HepG2 (cell line): ENCODE data around the gene ZSWIM5. TPM values are rescaled to one million over a fixed set of nuclear protein-coding genes. Genes with fewer than 3 reads are reported as not detected.

Source experiments
- ATRX ChIP-seq: sonication (generic); formaldehyde crosslinking; IDR thresholded peaks from 2 replicates; pipeline ENCODE4 v1.4.0; 2020; ENCODE audit warnings: missing genetic modification reagents, borderline replicate concordance
- GABPA ChIP-seq, 2 experiments: IDR thresholded peaks; 2 replicates each; pipeline ENCODE4 v1.6.1; 2011 to 2016; ENCODE audit warnings: low read depth in 2 of 2, low read length in 1 of 2, missing biosample characterization in 1 of 2, missing genetic modification characterization in 1 of 2
- GATA4 ChIP-seq: sonication (generic); IDR thresholded peaks from 2 replicates; pipeline ENCODE4 v1.6.1; 2016; ENCODE audit warnings: antibody characterized with exemption, low read depth, borderline replicate concordance
- IRF2 ChIP-seq: IDR thresholded peaks from 2 replicates; pipeline ENCODE4 v1.6.1; 2018; ENCODE audit warnings: missing genetic modification reagents, missing compliant biosample characterization
- NR2F1 ChIP-seq, 2 experiments: fragments of 450-650 bp in 1 of 2; formaldehyde crosslinking in 1 of 2; IDR thresholded peaks; 2 replicates each; pipeline versions ENCODE4 v1.5.0 to v1.6.1; 2016 to 2020; ENCODE audit warnings: mild to moderate bottlenecking in 1 of 2, missing compliant biosample characterization in 1 of 2, missing genetic modification reagents in 1 of 2, moderate library complexity in 1 of 2
- POGZ ChIP-seq: sonication (generic); formaldehyde crosslinking; IDR thresholded peaks from 2 replicates; pipeline ENCODE4 v1.4.0; 2020; ENCODE audit warnings: mild to moderate bottlenecking, missing genetic modification reagents
- ZIK1 ChIP-seq: sonication (generic); formaldehyde crosslinking; IDR thresholded peaks from 2 replicates; pipeline ENCODE4 v1.5.0; 2020; ENCODE audit warnings: mild to moderate bottlenecking, low read depth, missing genetic modification reagents, borderline replicate concordance
- ZNF543 ChIP-seq: sonication (generic); formaldehyde crosslinking; IDR thresholded peaks from 2 replicates; pipeline ENCODE4 v1.4.0; 2020; ENCODE audit warnings: mild to moderate bottlenecking, missing genetic modification reagents
- ZNF746 ChIP-seq: sonication (generic); formaldehyde crosslinking; IDR thresholded peaks from 2 replicates; pipeline ENCODE4 v1.8.0; 2022; ENCODE audit warnings: mild to moderate bottlenecking, missing genetic modification reagents
- ZNF780A ChIP-seq: sonication (generic); formaldehyde crosslinking; IDR thresholded peaks from 2 replicates; pipeline ENCODE4 v1.8.0; 2022; ENCODE audit warnings: mild to moderate bottlenecking, missing genetic modification reagents, moderate library complexity
- ZNF878 ChIP-seq: sonication (generic); formaldehyde crosslinking; IDR thresholded peaks from 2 replicates; pipeline ENCODE4 v1.8.1; 2023; ENCODE audit warnings: mild to moderate bottlenecking, missing genetic modification reagents, moderate library complexity
- ZSCAN31 ChIP-seq: sonication (generic); formaldehyde crosslinking; IDR thresholded peaks from 2 replicates; pipeline ENCODE4 v1.5.0; 2020; ENCODE audit warnings: low read depth, mild to moderate bottlenecking, missing genetic modification reagents
- polyA plus RNA-seq, 8 experiments: library from polyadenylated mRNA; depleted of rRNA in 3 of 8; stranded (reverse) in 7 of 8; unstranded in 1 of 8; fragments of >200 nt; fragmentation: Illumina TruSeq in 4 of 8; extraction: Trizol in 4 of 8; gene quantifications; 2 replicates each; pipeline versions ENCODE4 v1.2.1 to v1.2.3, GENCODE V29; 2011 to 2016; ENCODE audit warnings: low read depth in 4 of 8, missing spikeins in 1 of 8, mixed read lengths in 1 of 8; ENCODE audit not compliant: insufficient read depth in 1 of 8
- total RNA-seq, 5 experiments: library from RNA; depleted of rRNA; stranded (reverse); fragments of >200 nt; fragmentation: Illumina TruSeq; extraction: Trizol; gene quantifications; 2 replicates each; pipeline ENCODE4 v1.2.3, GENCODE V29; 2016; ENCODE audit warnings: low read depth in 1 of 5
- TF ChIP-seq, protein P1 (sequence below): sonication (generic); formaldehyde crosslinking; IDR thresholded peaks from 2 replicates; pipeline ENCODE4 v1.9.0; 2021; ENCODE audit warnings: missing genetic modification reagents, borderline replicate concordance
- TF ChIP-seq, protein P2 (sequence below): sonication (generic); formaldehyde crosslinking; IDR thresholded peaks from 2 replicates; pipeline ENCODE4 v1.4.0; 2020; ENCODE audit warnings: missing genetic modification reagents, borderline replicate concordance
- TF ChIP-seq, protein P3 (sequence below), 2 experiments: sonication (generic) in 1 of 2; formaldehyde crosslinking in 1 of 2; IDR thresholded peaks; 2 replicates each; pipeline versions ENCODE4 v1.6.1 to v1.9.0; 2014 to 2022; ENCODE audit warnings: antibody characterized with exemption in 1 of 2, borderline replicate concordance in 1 of 2, inconsistent platforms in 1 of 2, low read depth in 1 of 2, missing genetic modification reagents in 1 of 2
- TF ChIP-seq, protein P4 (sequence below): sonication (generic); formaldehyde crosslinking; IDR thresholded peaks from 2 replicates; pipeline ENCODE4 v1.9.0; 2021; ENCODE audit warnings: missing genetic modification reagents, borderline replicate concordance

ZSWIM5 gene
- total and polyA plus RNA-seq, 2 of the 13 experiments (the other 11 are each of a cell fraction or from before 2014, with no cell fraction given), result 11.0 to 20.6 TPM

GRCh38 chr1:45134461-45134873, 71.9 kb downstream of the ZSWIM5 start (continued):
- TF ChIP-seq, protein P1, sequence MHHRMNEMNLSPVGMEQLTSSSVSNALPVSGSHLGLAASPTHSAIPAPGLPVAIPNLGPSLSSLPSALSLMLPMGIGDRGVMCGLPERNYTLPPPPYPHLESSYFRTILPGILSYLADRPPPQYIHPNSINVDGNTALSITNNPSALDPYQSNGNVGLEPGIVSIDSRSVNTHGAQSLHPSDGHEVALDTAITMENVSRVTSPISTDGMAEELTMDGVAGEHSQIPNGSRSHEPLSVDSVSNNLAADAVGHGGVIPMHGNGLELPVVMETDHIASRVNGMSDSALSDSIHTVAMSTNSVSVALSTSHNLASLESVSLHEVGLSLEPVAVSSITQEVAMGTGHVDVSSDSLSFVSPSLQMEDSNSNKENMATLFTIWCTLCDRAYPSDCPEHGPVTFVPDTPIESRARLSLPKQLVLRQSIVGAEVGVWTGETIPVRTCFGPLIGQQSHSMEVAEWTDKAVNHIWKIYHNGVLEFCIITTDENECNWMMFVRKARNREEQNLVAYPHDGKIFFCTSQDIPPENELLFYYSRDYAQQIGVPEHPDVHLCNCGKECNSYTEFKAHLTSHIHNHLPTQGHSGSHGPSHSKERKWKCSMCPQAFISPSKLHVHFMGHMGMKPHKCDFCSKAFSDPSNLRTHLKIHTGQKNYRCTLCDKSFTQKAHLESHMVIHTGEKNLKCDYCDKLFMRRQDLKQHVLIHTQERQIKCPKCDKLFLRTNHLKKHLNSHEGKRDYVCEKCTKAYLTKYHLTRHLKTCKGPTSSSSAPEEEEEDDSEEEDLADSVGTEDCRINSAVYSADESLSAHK (CRISPR knock-in tag), result no peak
- TF ChIP-seq ZNF780A (CRISPR knock-in tag), result no peak
- TF ChIP-seq ZNF543 (CRISPR knock-in tag), result no peak
- TF ChIP-seq ZSCAN31 (CRISPR knock-in tag), result 0 out of 2 replicates have a peak, but pooled peaks have one; percentile 31
- TF ChIP-seq GABPA (IDR thresholded peaks at IDR 0.05; ENCODE audit: low read depth, low read length), result no peak
- TF ChIP-seq GABPA (CRISPR knock-in tag; IDR thresholded peaks at IDR 0.05; ENCODE audit: low read depth), result peak; percentile 65
- TF ChIP-seq ZNF878, result peak; percentile 57; the same call in 1 of the 2 replicates
- TF ChIP-seq, protein P2, sequence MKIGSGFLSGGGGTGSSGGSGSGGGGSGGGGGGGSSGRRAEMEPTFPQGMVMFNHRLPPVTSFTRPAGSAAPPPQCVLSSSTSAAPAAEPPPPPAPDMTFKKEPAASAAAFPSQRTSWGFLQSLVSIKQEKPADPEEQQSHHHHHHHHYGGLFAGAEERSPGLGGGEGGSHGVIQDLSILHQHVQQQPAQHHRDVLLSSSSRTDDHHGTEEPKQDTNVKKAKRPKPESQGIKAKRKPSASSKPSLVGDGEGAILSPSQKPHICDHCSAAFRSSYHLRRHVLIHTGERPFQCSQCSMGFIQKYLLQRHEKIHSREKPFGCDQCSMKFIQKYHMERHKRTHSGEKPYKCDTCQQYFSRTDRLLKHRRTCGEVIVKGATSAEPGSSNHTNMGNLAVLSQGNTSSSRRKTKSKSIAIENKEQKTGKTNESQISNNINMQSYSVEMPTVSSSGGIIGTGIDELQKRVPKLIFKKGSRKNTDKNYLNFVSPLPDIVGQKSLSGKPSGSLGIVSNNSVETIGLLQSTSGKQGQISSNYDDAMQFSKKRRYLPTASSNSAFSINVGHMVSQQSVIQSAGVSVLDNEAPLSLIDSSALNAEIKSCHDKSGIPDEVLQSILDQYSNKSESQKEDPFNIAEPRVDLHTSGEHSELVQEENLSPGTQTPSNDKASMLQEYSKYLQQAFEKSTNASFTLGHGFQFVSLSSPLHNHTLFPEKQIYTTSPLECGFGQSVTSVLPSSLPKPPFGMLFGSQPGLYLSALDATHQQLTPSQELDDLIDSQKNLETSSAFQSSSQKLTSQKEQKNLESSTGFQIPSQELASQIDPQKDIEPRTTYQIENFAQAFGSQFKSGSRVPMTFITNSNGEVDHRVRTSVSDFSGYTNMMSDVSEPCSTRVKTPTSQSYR (CRISPR knock-in tag), result peak; percentile 19; the same call in 1 of the 2 replicates
- no peak for TF ChIP-seq ATRX (CRISPR knock-in tag)
- TF ChIP-seq, protein P3, sequence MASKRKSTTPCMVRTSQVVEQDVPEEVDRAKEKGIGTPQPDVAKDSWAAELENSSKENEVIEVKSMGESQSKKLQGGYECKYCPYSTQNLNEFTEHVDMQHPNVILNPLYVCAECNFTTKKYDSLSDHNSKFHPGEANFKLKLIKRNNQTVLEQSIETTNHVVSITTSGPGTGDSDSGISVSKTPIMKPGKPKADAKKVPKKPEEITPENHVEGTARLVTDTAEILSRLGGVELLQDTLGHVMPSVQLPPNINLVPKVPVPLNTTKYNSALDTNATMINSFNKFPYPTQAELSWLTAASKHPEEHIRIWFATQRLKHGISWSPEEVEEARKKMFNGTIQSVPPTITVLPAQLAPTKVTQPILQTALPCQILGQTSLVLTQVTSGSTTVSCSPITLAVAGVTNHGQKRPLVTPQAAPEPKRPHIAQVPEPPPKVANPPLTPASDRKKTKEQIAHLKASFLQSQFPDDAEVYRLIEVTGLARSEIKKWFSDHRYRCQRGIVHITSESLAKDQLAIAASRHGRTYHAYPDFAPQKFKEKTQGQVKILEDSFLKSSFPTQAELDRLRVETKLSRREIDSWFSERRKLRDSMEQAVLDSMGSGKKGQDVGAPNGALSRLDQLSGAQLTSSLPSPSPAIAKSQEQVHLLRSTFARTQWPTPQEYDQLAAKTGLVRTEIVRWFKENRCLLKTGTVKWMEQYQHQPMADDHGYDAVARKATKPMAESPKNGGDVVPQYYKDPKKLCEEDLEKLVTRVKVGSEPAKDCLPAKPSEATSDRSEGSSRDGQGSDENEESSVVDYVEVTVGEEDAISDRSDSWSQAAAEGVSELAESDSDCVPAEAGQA (IDR thresholded peaks at IDR 0.05; ENCODE audit: low read depth), result no peak
- TF ChIP-seq, protein P3 (CRISPR knock-in tag; IDR thresholded peaks at IDR 0.05; ENCODE audit: borderline replicate concordance), result no peak
- peak; percentile 81; the same call in 1 of the 2 replicates for TF ChIP-seq GATA4
- TF ChIP-seq, protein P4, sequence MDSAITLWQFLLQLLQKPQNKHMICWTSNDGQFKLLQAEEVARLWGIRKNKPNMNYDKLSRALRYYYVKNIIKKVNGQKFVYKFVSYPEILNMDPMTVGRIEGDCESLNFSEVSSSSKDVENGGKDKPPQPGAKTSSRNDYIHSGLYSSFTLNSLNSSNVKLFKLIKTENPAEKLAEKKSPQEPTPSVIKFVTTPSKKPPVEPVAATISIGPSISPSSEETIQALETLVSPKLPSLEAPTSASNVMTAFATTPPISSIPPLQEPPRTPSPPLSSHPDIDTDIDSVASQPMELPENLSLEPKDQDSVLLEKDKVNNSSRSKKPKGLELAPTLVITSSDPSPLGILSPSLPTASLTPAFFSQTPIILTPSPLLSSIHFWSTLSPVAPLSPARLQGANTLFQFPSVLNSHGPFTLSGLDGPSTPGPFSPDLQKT (CRISPR knock-in tag), result no peak
- TF ChIP-seq POGZ (CRISPR knock-in tag), result peak; percentile 95
- peak in 1 of 2 experiments; percentile 38; a peak in 1 of 4 replicates for TF ChIP-seq NR2F1 (CRISPR knock-in tag; IDR thresholded peaks at IDR 0.05)
- peak; percentile 82; the same call in 1 of the 2 replicates for TF ChIP-seq IRF2 (CRISPR knock-in tag)
- no peak for TF ChIP-seq ZIK1 (CRISPR knock-in tag)
- no peak for TF ChIP-seq ZNF746 (CRISPR knock-in tag)
